HEK293T (cell line): ENCODE measurements around the gene WWOX.

Experiments used
- CTCF ChIA-PET: fragments of 350-600 bp; formaldehyde crosslinking; extraction: SDS; loops from one replicate; lab custom pipeline; 2021; ENCODE audit warnings: antibody characterized with exemption, inconsistent platforms; lab: Yijun Ruan, JAX
- POLR2A ChIA-PET: fragments of 350-600 bp; formaldehyde crosslinking; extraction: SDS; loops from one replicate; lab custom pipeline; 2020; ENCODE audit warnings: antibody characterized with exemption, inconsistent platforms; lab: Yijun Ruan, JAX
- DNase-seq: peaks from one replicate; pipeline ENCODE4 v3.0.0; 2012; ENCODE audit warnings: mixed read lengths; ENCODE audit errors: extremely low spot score
- ARNT ChIP-seq: fragments of 450-650 bp; IDR thresholded peaks from 2 replicates; pipeline ENCODE4 v1.6.1; 2017; ENCODE audit warnings: mild to moderate bottlenecking
- BHLHE40 ChIP-seq: fragments of 450-650 bp; IDR thresholded peaks from 2 replicates; pipeline ENCODE4 v1.6.1; 2016; ENCODE audit warnings: mild to moderate bottlenecking, moderate library complexity, borderline replicate concordance
- CTBP1 ChIP-seq: fragments of 450-650 bp; IDR thresholded peaks from 2 replicates; pipeline ENCODE4 v1.6.1; 2016; ENCODE audit warnings: borderline replicate concordance
- ELF4 ChIP-seq: fragments of 450-650 bp; IDR thresholded peaks from 2 replicates; pipeline ENCODE4 v1.6.1; 2017; ENCODE audit warnings: antibody characterized with exemption
- FOXA1 ChIP-seq: fragments of 450-650 bp; IDR thresholded peaks from 2 replicates; pipeline ENCODE4 v1.6.1; 2016; ENCODE audit warnings: mild to moderate bottlenecking
- FOXK2 ChIP-seq: fragments of 450-650 bp; IDR thresholded peaks from 2 replicates; pipeline ENCODE4 v1.6.1; 2016; ENCODE audit warnings: mild to moderate bottlenecking
- FOXM1 ChIP-seq: fragments of 450-650 bp; IDR thresholded peaks from 2 replicates; pipeline ENCODE4 v1.6.1; 2017; ENCODE audit warnings: mild to moderate bottlenecking, borderline replicate concordance
- HDGF ChIP-seq: fragments of 450-650 bp; IDR thresholded peaks from 2 replicates; pipeline ENCODE4 v1.6.1; 2017; ENCODE audit warnings: antibody characterized with exemption, borderline replicate concordance
- L3MBTL2 ChIP-seq: fragments of 450-650 bp; conservative IDR thresholded peaks from 2 replicates; pipeline ENCODE4 v1.6.1; 2016; ENCODE audit warnings: mild to moderate bottlenecking
- LEF1 ChIP-seq: fragments of 450-650 bp; IDR thresholded peaks from 2 replicates; pipeline ENCODE4 v1.6.1; 2017; ENCODE audit warnings: mild to moderate bottlenecking, borderline replicate concordance
- NFRKB ChIP-seq: fragments of 450-650 bp; IDR thresholded peaks from 2 replicates; pipeline ENCODE4 v1.6.1; 2016; ENCODE audit warnings: mild to moderate bottlenecking, moderate library complexity
- PKNOX1 ChIP-seq: fragments of 450-650 bp; IDR thresholded peaks from 2 replicates; pipeline ENCODE4 v1.6.1; 2016
- SP1 ChIP-seq: fragments of 450-650 bp; IDR thresholded peaks from 2 replicates; pipeline ENCODE4 v1.6.1; 2017
- SUZ12 ChIP-seq: fragments of 450-650 bp; IDR thresholded peaks from 2 replicates; pipeline ENCODE4 v1.6.1; 2016; ENCODE audit warnings: mild to moderate bottlenecking
- TARDBP ChIP-seq: fragments of 450-650 bp; IDR thresholded peaks from 2 replicates; pipeline ENCODE4 v1.6.1; 2016
- ZNF384 ChIP-seq: fragments of 450-650 bp; IDR thresholded peaks from 2 replicates; pipeline ENCODE4 v1.6.1; 2016

WWOX gene

GRCh38 chr16:78416400-78416799, 316.9 kb downstream of the WWOX start:
- ChIA-PET POLR2A (no interaction called here), CTCF (interaction anchor here (0.6 kb wide), 1 partner anchor 41 kb away, joined by 3 read pairs; no protein-coding TSS in a partner anchor)

GRCh38 chr16:78421181-78421708, 321.8 kb downstream of the WWOX start:
- no peak for DNase-seq
- ChIA-PET CTCF (no interaction called here), POLR2A (no interaction called here)
- no peak for TF ChIP-seq FOXA1

More at GRCh38 chr16:78416400-78416799, 316.9 kb downstream of the WWOX start:
- TF ChIP-seq PKNOX1 (no peak), CTBP1 (no peak), ARNT (no peak), FOXK2 (no peak), LEF1 (no peak), SUZ12 (no peak), L3MBTL2 (no peak)
- DNase-seq = no peak

GRCh38 chr16:78425281-78425680, 325.8 kb downstream of the WWOX start:
- CTCF ChIA-PET = interaction anchor here (0.6 kb wide), 1 partner anchor 974 kb away, joined by 3 read pairs; no protein-coding TSS in a partner anchor
- DNase-seq = no peak
- POLR2A ChIA-PET = interaction anchor here (1.4 kb wide), 1 partner anchor 11 kb away, joined by 3 read pairs; no protein-coding TSS in a partner anchor
- TF ChIP-seq CTBP1 (no peak), SP1 (no peak), BHLHE40 (no peak), ARNT (no peak), TARDBP (no peak), PKNOX1 (no peak), FOXA1 (no peak), HDGF (no peak), SUZ12 (no peak), ELF4 (no peak), ZNF384 (no peak), FOXK2 (no peak), LEF1 (no peak), L3MBTL2 (no peak), FOXM1 (no peak), NFRKB (no peak)

- CTCF ChIA-PET = no interaction called here
Observed at GRCh38 chr16:78425891-78426510, 326.5 kb downstream of the WWOX start.

GRCh38 chr16:78428193-78428592, 328.7 kb downstream of the WWOX start:
- POLR2A ChIA-PET = no interaction called here
- CTCF ChIA-PET = no interaction called here
- DNase-seq = no peak
- no peak for TF ChIP-seq ZNF384
- TF ChIP-seq ELF4 = no peak
- no peak for TF ChIP-seq SUZ12
- no peak for TF ChIP-seq PKNOX1
- no peak for TF ChIP-seq TARDBP
- no peak for TF ChIP-seq FOXK2
- no peak for TF ChIP-seq CTBP1
- no peak for TF ChIP-seq ARNT
- TF ChIP-seq FOXM1 = no peak
- TF ChIP-seq BHLHE40 = no peak
- TF ChIP-seq NFRKB = no peak
- no peak for TF ChIP-seq SP1
- TF ChIP-seq LEF1 = no peak
- TF ChIP-seq L3MBTL2 = no peak
- no peak for TF ChIP-seq FOXA1
- no peak for TF ChIP-seq HDGF

More at GRCh38 chr16:78425891-78426510, 326.5 kb downstream of the WWOX start:
- TF ChIP-seq FOXA1 (no peak), HDGF (no peak), PKNOX1 (peak; percentile 94), SP1 (no peak), SUZ12 (no peak), CTBP1 (peak; percentile 88), FOXK2 (no peak), ZNF384 (peak; percentile 12; the same call in 1 of the 2 replicates), FOXM1 (no peak), TARDBP (no peak), BHLHE40 (no peak)
- POLR2A ChIA-PET = interaction anchor here (1.4 kb wide), 1 partner anchor 10 kb away, joined by 3 read pairs; no protein-coding TSS in a partner anchor
- DNase-seq = peak; percentile 46
